ENCODE measurements around the gene STYXL2. TPM values are rescaled to one million over a fixed set of nuclear protein-coding genes. Genes with fewer than 3 reads are reported as not detected.
A peak's percentile ranks its signal among the peaks of the same experiment; 100 is the strongest.

STYXL2 gene
- total and polyA plus RNA-seq, 2 of the 8 experiments (the other 6 are each of a cell fraction or from before 2014, with no cell fraction given) = 0.09 to 0.22 TPM

DNA sequence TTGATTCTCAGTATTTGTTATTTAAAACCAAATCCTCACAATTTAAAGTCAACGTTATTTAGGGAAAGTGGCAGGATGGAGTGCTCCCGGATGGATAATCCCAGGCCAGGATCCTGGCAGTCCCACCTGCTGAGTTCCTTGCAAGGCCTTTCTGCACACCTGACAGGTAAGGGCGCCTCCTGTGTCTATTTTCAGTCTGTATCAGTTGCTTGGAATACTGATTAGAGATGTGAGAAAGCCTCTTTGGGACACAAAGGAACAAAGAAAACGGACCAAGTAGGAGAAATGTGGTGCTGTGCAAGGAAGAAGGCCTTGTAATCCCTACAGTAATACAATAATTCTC lies 12.2 kb downstream of the STYXL2 start:
- Histone ChIP-seq H3K23me2 (ENCODE audit: low read depth, low read length) (no peaks in the 10 kb centered on the region), H3K79me1 (ENCODE audit: low read depth, low read length) (no peaks in the 10 kb centered on the region), H4K8ac (ENCODE audit: extremely low read depth, insufficient read depth, low read length) (no peak overlapping the region), H2BK5ac (ENCODE audit: low read depth, low read length) (no peak overlapping the region), H2BK20ac (ENCODE audit: low read length) (no peak overlapping the region), H2BK15ac (ENCODE audit: low read length) (no peak overlapping the region), H2AFZ (ENCODE audit: low read length) (no peak overlapping the region), H2BK120ac (replicated peaks; ENCODE audit: low read depth, low read length) (no peak overlapping the region), H3K14ac (ENCODE audit: insufficient read length) (no peak overlapping the region), H3K4me2 (ENCODE audit: insufficient read depth in 1 of 2, low read depth in 2 of 2, low read length in 2 of 2) (no peak overlapping the region), H3K18ac (ENCODE audit: extremely low read depth, low read length) (no peak overlapping the region), H2AK5ac (ENCODE audit: low read depth, low read length) (no peak overlapping the region), H3K9ac (replicated peaks in 1 of 4; ENCODE audit: extremely low read depth in 1 of 4, low read depth in 3 of 4, low read length in 3 of 4) (no peak overlapping the region), H3K9me3 (ENCODE audit: insufficient read depth in 2 of 2, low read depth in 1 of 2, low read length in 1 of 2) (no peaks in the 10 kb centered on the region), H3K4me3 (ENCODE audit: extremely low read depth in 1 of 4, insufficient read depth in 2 of 4, low read depth in 3 of 4, low read length in 4 of 4) (no peak overlapping the region), H3K27me3 (replicated peaks in 1 of 4; ENCODE audit: control insufficient read depth in 3 of 4, extremely low read depth in 1 of 4, insufficient read depth in 3 of 4, low read length in 3 of 4) (no peaks in the 10 kb centered on the region), H3K36me3 (ENCODE audit: control insufficient read depth in 2 of 4, insufficient read depth in 4 of 4, low read length in 3 of 4) (no peaks in the 10 kb centered on the region), H3K56ac (replicated peaks; ENCODE audit: insufficient read length, low read depth, low read length) (no peak overlapping the region), H3K4me1 (replicated peaks in 1 of 4; ENCODE audit: control insufficient read depth in 3 of 4, insufficient read depth in 4 of 4, low read length in 3 of 4) (peaks cover 0 to 17% (median 5%) of the 10 kb centered on the region in 4 experiments; a peak in 5 of 7 replicates), H4K5ac (ENCODE audit: insufficient read length, low read depth, low read length) (no peak overlapping the region), H3K79me2 (ENCODE audit: control insufficient read depth in 1 of 2, insufficient read depth in 2 of 2, low read length in 2 of 2) (no peaks in the 10 kb centered on the region), H3K23ac (ENCODE audit: insufficient read length) (no peak overlapping the region), H3K27ac (ENCODE audit: low read depth, low read length) (no peak overlapping the region), H4K20me1 (replicated peaks in 1 of 2; ENCODE audit: control insufficient read depth in 1 of 2, insufficient read depth in 2 of 2, low read length in 2 of 2) (no peaks in the 10 kb centered on the region), H3K4ac (replicated peaks; ENCODE audit: insufficient read length, low read depth, low read length) (no peak overlapping the region), H2BK12ac (ENCODE audit: low read depth, low read length) (no peak overlapping the region), H4K91ac (replicated peaks; ENCODE audit: insufficient read length, low read length) (no peak overlapping the region)
- ChIA-PET CTCF (ENCODE audit: partially characterized antibody) (interaction anchor here (0.8 to 2.2 kb wide), 7 partner anchors 11 to 98 kb away, joined by 3 to 5 read pairs (median 3); no protein-coding TSS in a partner anchor), POLR2A (ENCODE audit: partially characterized antibody) (no interaction called here)
- TF ChIP-seq, protein P1, sequence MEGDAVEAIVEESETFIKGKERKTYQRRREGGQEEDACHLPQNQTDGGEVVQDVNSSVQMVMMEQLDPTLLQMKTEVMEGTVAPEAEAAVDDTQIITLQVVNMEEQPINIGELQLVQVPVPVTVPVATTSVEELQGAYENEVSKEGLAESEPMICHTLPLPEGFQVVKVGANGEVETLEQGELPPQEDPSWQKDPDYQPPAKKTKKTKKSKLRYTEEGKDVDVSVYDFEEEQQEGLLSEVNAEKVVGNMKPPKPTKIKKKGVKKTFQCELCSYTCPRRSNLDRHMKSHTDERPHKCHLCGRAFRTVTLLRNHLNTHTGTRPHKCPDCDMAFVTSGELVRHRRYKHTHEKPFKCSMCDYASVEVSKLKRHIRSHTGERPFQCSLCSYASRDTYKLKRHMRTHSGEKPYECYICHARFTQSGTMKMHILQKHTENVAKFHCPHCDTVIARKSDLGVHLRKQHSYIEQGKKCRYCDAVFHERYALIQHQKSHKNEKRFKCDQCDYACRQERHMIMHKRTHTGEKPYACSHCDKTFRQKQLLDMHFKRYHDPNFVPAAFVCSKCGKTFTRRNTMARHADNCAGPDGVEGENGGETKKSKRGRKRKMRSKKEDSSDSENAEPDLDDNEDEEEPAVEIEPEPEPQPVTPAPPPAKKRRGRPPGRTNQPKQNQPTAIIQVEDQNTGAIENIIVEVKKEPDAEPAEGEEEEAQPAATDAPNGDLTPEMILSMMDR (IDR thresholded peaks at IDR 0.05; ENCODE audit: control extremely low read depth in 1 of 3, insufficient read depth in 1 of 3, low read depth in 1 of 3, low read length in 3 of 3) = peak in 2 of 3 experiments; percentile 19 to 38; a peak in 2 of 4 replicates
- peak in 1 of 2 experiments; percentile 51; a peak in 2 of 4 replicates for TF ChIP-seq RAD21 (IDR thresholded peaks at IDR 0.05 in 1 of 2, conservative IDR thresholded peaks at IDR 0.05 in 1 of 2; ENCODE audit: low read depth in 2 of 2, low read length in 2 of 2)
- no peak for TF ChIP-seq NANOG (IDR thresholded peaks at IDR 0.05; ENCODE audit: insufficient read depth, low read depth, low read length, poor library complexity, severe bottlenecking)
- DNase-seq (ENCODE audit: low read depth in 1 of 2, low spot score in 2 of 2) (no peak), FAIRE-seq (peak; percentile 58)
- WGBS, 2 experiments (ENCODE audit: extremely low coverage in 1 of 2, insufficient coverage in 1 of 2, insufficient read length in 1 of 2, insufficient replicate concordance in 2 of 2, low coverage in 1 of 2, low lambda C conversion rate in 2 of 2, missing lambda C conversion rate in 1 of 2) = 38% methylated on average over 4 of the region's 4 CpGs; no CpG with 5 or more reads in 1 of the 2 experiments
